Rectal smooth muscle tissue (tissue), 1 donor: Measurements from ENCODE around the gene PHF21B.

Source experiments
- H3K27ac ChIP-seq: one replicate; pipeline ENCODE4 v1.7.0; 2013; ENCODE audit warnings: low read depth, low read length, inconsistent platforms
- H3K27me3 ChIP-seq: one replicate; pipeline ENCODE4 v1.7.0; 2013; ENCODE audit warnings: low read length; ENCODE audit not compliant: control insufficient read depth, insufficient read depth
- H3K36me3 ChIP-seq: one replicate; pipeline ENCODE4 v1.7.0; 2013; ENCODE audit warnings: low read length; ENCODE audit not compliant: control insufficient read depth, insufficient read depth
- H3K4me1 ChIP-seq: one replicate; pipeline ENCODE4 v1.7.0; 2013; ENCODE audit warnings: low read length; ENCODE audit not compliant: control insufficient read depth, insufficient read depth
- H3K4me3 ChIP-seq: one replicate; pipeline ENCODE4 v1.7.0; 2013; ENCODE audit warnings: low read length
- H3K9ac ChIP-seq: one replicate; pipeline ENCODE4 v1.7.0; 2013; ENCODE audit warnings: low read length

PHF21B gene

DNA sequence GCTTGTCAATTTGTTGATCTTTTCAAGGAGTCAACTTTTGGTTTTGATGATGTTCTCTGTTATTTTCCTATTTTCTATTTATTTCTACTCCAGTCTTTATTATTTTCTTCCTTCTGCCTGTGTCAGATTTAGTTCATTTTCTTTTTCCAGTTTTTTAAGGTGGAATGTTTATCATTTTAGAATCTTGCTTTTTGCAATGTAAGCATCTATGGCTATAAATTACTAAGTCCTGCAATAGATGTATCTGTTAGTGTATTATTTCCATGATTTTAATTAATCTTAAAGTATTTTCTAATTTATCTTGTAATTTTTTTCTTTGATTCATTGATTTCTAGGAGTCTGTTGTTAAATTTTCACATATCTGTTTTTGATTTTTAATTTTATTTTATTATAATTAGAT, 175.7 kb downstream of the PHF21B start:
- no peaks in the 10 kb centered on the region for H3K36me3 ChIP-seq
- H3K4me1 ChIP-seq = no peaks in the 10 kb centered on the region
- H3K27me3 ChIP-seq = no peaks in the 10 kb centered on the region
- no peak overlapping the region for H3K4me3 ChIP-seq
- H3K9ac ChIP-seq = no peak overlapping the region
- no peak overlapping the region for H3K27ac ChIP-seq

DNA sequence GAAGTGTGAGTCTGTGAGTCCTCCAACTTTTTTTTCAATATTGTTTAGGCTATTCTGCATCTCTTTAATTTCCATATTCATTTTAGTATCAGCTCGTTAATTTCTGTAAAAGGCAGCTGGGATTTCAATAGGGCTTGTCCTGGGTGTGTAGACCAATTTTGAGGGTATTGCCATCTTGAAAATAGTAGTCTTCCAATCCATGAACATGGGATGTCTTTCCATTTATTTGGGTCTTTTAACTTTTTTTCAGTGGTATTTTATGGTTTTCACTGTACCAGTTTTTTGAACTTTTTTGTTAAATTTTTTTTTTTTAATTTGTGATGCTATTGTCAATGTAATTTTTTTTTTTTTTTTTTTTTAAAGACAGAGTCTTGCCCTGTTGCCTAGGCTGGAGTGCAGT, 177.9 kb downstream of the PHF21B start:
- Histone ChIP-seq H3K27ac (no peak overlapping the region), H3K27me3 (no peaks in the 10 kb centered on the region), H3K36me3 (no peaks in the 10 kb centered on the region), H3K4me3 (no peak overlapping the region), H3K4me1 (no peaks in the 10 kb centered on the region), H3K9ac (no peak overlapping the region)
